ENCODE measurements around the gene MXD1. TPM values are rescaled to one million over a fixed set of nuclear protein-coding genes. Genes with fewer than 3 reads are reported as not detected.

The MXD1 gene
- total and polyA plus RNA-seq, 9 of the 15 experiments (the other 6 are each of a cell fraction or from before 2014, with no cell fraction given), result 6.7 to 35.9 (median 11.0) TPM

- TF ChIP-seq, protein P1, sequence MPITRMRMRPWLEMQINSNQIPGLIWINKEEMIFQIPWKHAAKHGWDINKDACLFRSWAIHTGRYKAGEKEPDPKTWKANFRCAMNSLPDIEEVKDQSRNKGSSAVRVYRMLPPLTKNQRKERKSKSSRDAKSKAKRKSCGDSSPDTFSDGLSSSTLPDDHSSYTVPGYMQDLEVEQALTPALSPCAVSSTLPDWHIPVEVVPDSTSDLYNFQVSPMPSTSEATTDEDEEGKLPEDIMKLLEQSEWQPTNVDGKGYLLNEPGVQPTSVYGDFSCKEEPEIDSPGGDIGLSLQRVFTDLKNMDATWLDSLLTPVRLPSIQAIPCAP (CRISPR knock-in tag; IDR thresholded peaks at IDR 0.05; ENCODE audit: borderline replicate concordance), result no peak
- TF ChIP-seq SNIP1 (IDR thresholded peaks at IDR 0.05; ENCODE audit: low read depth) (no peak), ESRRB (CRISPR knock-in tag; IDR thresholded peaks at IDR 0.05; ENCODE audit: borderline replicate concordance) (no peak), ILK (tag; IDR thresholded peaks at IDR 0.05; ENCODE audit: borderline replicate concordance, low read depth) (no peak), HNRNPUL1 (IDR thresholded peaks at IDR 0.05; ENCODE audit: low read length) (no peak), NFIC (IDR thresholded peaks at IDR 0.05) (no peak), HMGXB4 (CRISPR knock-in tag; IDR thresholded peaks at IDR 0.05) (no peak), ZNF76 (CRISPR knock-in tag; IDR thresholded peaks at IDR 0.05; ENCODE audit: borderline replicate concordance) (no peak), CBX2 (IDR thresholded peaks at IDR 0.05; ENCODE audit: insufficient read depth, low read length, poor library complexity, severe bottlenecking) (no peak), SMAD4 (CRISPR knock-in tag; conservative IDR thresholded peaks at IDR 0.05) (peak; percentile 77), ZKSCAN8 (CRISPR knock-in tag; IDR thresholded peaks at IDR 0.05) (no peak), HDAC6 (IDR thresholded peaks at IDR 0.05; ENCODE audit: low read depth, low read length) (no peak), CREM (IDR thresholded peaks at IDR 0.05; ENCODE audit: low read depth) (no peak), TEAD4 (IDR thresholded peaks at IDR 0.05; ENCODE audit: low read length) (peak; percentile 36; the same call in 1 of the 2 replicates), TEAD4 (CRISPR knock-in tag; IDR thresholded peaks at IDR 0.05; ENCODE audit: borderline replicate concordance) (no peak), IRF9 (tag; IDR thresholded peaks at IDR 0.05) (peak; percentile 63), POLR2AphosphoS5 (IDR thresholded peaks at IDR 0.05; ENCODE audit: control insufficient read depth, insufficient read depth, low read depth, low read length) (no peak)
- TF ChIP-seq, protein P2, sequence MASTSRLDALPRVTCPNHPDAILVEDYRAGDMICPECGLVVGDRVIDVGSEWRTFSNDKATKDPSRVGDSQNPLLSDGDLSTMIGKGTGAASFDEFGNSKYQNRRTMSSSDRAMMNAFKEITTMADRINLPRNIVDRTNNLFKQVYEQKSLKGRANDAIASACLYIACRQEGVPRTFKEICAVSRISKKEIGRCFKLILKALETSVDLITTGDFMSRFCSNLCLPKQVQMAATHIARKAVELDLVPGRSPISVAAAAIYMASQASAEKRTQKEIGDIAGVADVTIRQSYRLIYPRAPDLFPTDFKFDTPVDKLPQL (IDR thresholded peaks at IDR 0.05; ENCODE audit: extremely low read depth, insufficient read length), result no peak
- TF ChIP-seq, protein P3, sequence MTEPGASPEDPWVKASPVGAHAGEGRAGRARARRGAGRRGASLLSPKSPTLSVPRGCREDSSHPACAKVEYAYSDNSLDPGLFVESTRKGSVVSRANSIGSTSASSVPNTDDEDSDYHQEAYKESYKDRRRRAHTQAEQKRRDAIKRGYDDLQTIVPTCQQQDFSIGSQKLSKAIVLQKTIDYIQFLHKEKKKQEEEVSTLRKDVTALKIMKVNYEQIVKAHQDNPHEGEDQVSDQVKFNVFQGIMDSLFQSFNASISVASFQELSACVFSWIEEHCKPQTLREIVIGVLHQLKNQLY (CRISPR knock-in tag; conservative IDR thresholded peaks at IDR 0.05), result no peak
- TF ChIP-seq, protein P4, sequence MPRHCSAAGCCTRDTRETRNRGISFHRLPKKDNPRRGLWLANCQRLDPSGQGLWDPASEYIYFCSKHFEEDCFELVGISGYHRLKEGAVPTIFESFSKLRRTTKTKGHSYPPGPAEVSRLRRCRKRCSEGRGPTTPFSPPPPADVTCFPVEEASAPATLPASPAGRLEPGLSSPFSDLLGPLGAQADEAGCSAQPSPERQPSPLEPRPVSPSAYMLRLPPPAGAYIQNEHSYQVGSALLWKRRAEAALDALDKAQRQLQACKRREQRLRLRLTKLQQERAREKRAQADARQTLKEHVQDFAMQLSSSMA (CRISPR knock-in tag; IDR thresholded peaks at IDR 0.05), result no peak
- TF ChIP-seq, protein P5, sequence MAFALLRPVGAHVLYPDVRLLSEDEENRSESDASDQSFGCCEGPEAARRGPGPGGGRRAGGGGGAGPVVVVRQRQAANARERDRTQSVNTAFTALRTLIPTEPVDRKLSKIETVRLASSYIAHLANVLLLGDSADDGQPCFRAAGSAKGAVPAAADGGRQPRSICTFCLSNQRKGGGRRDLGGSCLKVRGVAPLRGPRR (CRISPR knock-in tag; IDR thresholded peaks at IDR 0.05), result no peak
Observed at GRCh38 chr2:69933839-69934613, 19.1 kb downstream of the MXD1 start (continued).

All from K562 (cell line).